Astrocyte (in vitro differentiated cells and primary cell): Measurements from ENCODE around the gene TPPP3. TPM values are rescaled to one million over a fixed set of nuclear protein-coding genes. Genes with fewer than 3 reads are reported as not detected.
"Not testable (repeated sequence)": the region's sequence is repeated elsewhere in the genome, so short reads cannot be mapped to it uniquely, and the experiment has no call there.

Source experiments
- DNase-seq: peaks from one replicate; pipeline ENCODE4 v3.0.0-alpha.2; 2010; ENCODE audit warnings: low read depth
- FAIRE-seq: peaks from 2 replicates; lab custom pipeline; 2011; peaks lifted over from hg19 to GRCh38; lab: Jason Lieb, UNC
- H2AFZ ChIP-seq: 2 replicates; pipeline ENCODE4 v1.6.0; 2012; ENCODE audit warnings: low read depth, low read length, inconsistent platforms
- H3K27ac ChIP-seq: 2 replicates; pipeline ENCODE4 v1.5.1; 2011; ENCODE audit warnings: low read depth, low read length, inconsistent platforms
- H3K27me3 ChIP-seq: 2 replicates; pipeline ENCODE4 v1.6.0; 2011; ENCODE audit warnings: low read length, inconsistent platforms; ENCODE audit not compliant: insufficient read depth
- H3K36me3 ChIP-seq: 2 replicates; pipeline ENCODE4 v1.5.1; 2011; ENCODE audit warnings: low read length, inconsistent platforms; ENCODE audit not compliant: insufficient read depth
- H3K4me1 ChIP-seq: 2 replicates; pipeline ENCODE4 v1.5.1; 2011; ENCODE audit warnings: low read length, inconsistent platforms; ENCODE audit not compliant: insufficient read depth
- H3K4me2 ChIP-seq: 2 replicates; pipeline ENCODE4 v1.6.0; 2012; ENCODE audit warnings: low read length, inconsistent platforms
- H3K4me3 ChIP-seq: 2 replicates; pipeline ENCODE4 v1.5.1; 2011; ENCODE audit warnings: low read depth, mild to moderate bottlenecking, low read length, inconsistent platforms; ENCODE audit not compliant: insufficient read depth
- H3K79me2 ChIP-seq: 2 replicates; pipeline ENCODE4 v1.6.0; 2012; ENCODE audit warnings: mild to moderate bottlenecking, low read length, inconsistent platforms; ENCODE audit not compliant: insufficient read depth
- H3K9ac ChIP-seq: 2 replicates; pipeline ENCODE4 v1.6.0; 2012; ENCODE audit warnings: mild to moderate bottlenecking, low read length, inconsistent platforms
- H3K9me3 ChIP-seq: 2 replicates; pipeline ENCODE4 v1.5.1; 2012; ENCODE audit warnings: low read depth, mild to moderate bottlenecking, low read length, inconsistent platforms; ENCODE audit not compliant: insufficient read depth
- H4K20me1 ChIP-seq: 2 replicates; pipeline ENCODE4 v1.6.0; 2012; ENCODE audit warnings: low read length, inconsistent platforms; ENCODE audit not compliant: insufficient read depth
- H3K27ac Mint-ChIP-seq: one replicate; pipeline ENCODE4 v1.8.0; 2021; ENCODE audit warnings: mild to moderate bottlenecking, mixed read lengths; ENCODE audit not compliant: unreplicated experiment
- H3K27me3 Mint-ChIP-seq: one replicate; pipeline ENCODE4 v1.8.0; 2021; ENCODE audit warnings: low read depth, mixed read lengths; ENCODE audit not compliant: unreplicated experiment
- H3K36me3 Mint-ChIP-seq: one replicate; pipeline ENCODE4 v1.8.0; 2021; ENCODE audit warnings: low read depth, mixed read lengths; ENCODE audit not compliant: unreplicated experiment
- H3K4me1 Mint-ChIP-seq: one replicate; pipeline ENCODE4 v1.8.0; 2021; ENCODE audit warnings: low read depth, mixed read lengths; ENCODE audit not compliant: unreplicated experiment
- H3K4me3 Mint-ChIP-seq: one replicate; pipeline ENCODE4 v1.8.0; 2021; ENCODE audit warnings: mild to moderate bottlenecking, moderate library complexity, mixed read lengths; ENCODE audit not compliant: unreplicated experiment
- H3K9me3 Mint-ChIP-seq: one replicate; pipeline ENCODE4 v1.8.0; 2021; ENCODE audit warnings: mild to moderate bottlenecking, mixed read lengths; ENCODE audit not compliant: unreplicated experiment
- EZH2 ChIP-seq: IDR thresholded peaks from 2 replicates; pipeline ENCODE4 v1.6.1; 2012; ENCODE audit warnings: mild to moderate bottlenecking, low read length, inconsistent platforms; ENCODE audit not compliant: insufficient read depth
- total RNA-seq: library from RNA; stranded (reverse); gene quantifications from 2 replicates; pipeline ENCODE4 v1.2.1, GENCODE V29; 2021
- TF ChIP-seq, protein P1 (sequence below): IDR thresholded peaks from 2 replicates; pipeline ENCODE4 v1.5.1; 2011; ENCODE audit warnings: low read depth, mild to moderate bottlenecking, inconsistent platforms, low read length, moderate library complexity; ENCODE audit not compliant: insufficient read depth

The TPPP3 gene
- total RNA-seq, 1 donor from 2014 or later: 0.75 TPM

- no peak overlapping the region for H3K27ac Mint-ChIP-seq
- peaks cover 25% of the 10 kb centered on the region for H3K27me3 Mint-ChIP-seq
- no peaks in the 10 kb centered on the region for H4K20me1 ChIP-seq
- no peak overlapping the region for H3K4me2 ChIP-seq
- H3K36me3 ChIP-seq: no peaks in the 10 kb centered on the region
- peaks cover 44% of the 10 kb centered on the region for H3K27me3 ChIP-seq
- H3K4me1 ChIP-seq: no peaks in the 10 kb centered on the region
- H3K9me3 Mint-ChIP-seq: no peaks in the 10 kb centered on the region
- H3K9ac ChIP-seq: no peak overlapping the region
- H3K4me3 Mint-ChIP-seq: no peak overlapping the region
- peaks cover 4% of the 10 kb centered on the region for H3K4me1 Mint-ChIP-seq
- H3K4me3 ChIP-seq: no peak overlapping the region
- TF ChIP-seq, protein P1, sequence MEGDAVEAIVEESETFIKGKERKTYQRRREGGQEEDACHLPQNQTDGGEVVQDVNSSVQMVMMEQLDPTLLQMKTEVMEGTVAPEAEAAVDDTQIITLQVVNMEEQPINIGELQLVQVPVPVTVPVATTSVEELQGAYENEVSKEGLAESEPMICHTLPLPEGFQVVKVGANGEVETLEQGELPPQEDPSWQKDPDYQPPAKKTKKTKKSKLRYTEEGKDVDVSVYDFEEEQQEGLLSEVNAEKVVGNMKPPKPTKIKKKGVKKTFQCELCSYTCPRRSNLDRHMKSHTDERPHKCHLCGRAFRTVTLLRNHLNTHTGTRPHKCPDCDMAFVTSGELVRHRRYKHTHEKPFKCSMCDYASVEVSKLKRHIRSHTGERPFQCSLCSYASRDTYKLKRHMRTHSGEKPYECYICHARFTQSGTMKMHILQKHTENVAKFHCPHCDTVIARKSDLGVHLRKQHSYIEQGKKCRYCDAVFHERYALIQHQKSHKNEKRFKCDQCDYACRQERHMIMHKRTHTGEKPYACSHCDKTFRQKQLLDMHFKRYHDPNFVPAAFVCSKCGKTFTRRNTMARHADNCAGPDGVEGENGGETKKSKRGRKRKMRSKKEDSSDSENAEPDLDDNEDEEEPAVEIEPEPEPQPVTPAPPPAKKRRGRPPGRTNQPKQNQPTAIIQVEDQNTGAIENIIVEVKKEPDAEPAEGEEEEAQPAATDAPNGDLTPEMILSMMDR: no peak
- no peak for TF ChIP-seq EZH2
- no peak overlapping the region for H3K27ac ChIP-seq
- H3K9me3 ChIP-seq: no peaks in the 10 kb centered on the region
- no peaks in the 10 kb centered on the region for H3K36me3 Mint-ChIP-seq
- no peak for FAIRE-seq
- no peak overlapping the region for H2AFZ ChIP-seq
- DNase-seq: no peak
- no peaks in the 10 kb centered on the region for H3K79me2 ChIP-seq
Measured at GRCh38 chr16:67361038-67361437, 32.3 kb downstream of the TPPP3 start.

DNA sequence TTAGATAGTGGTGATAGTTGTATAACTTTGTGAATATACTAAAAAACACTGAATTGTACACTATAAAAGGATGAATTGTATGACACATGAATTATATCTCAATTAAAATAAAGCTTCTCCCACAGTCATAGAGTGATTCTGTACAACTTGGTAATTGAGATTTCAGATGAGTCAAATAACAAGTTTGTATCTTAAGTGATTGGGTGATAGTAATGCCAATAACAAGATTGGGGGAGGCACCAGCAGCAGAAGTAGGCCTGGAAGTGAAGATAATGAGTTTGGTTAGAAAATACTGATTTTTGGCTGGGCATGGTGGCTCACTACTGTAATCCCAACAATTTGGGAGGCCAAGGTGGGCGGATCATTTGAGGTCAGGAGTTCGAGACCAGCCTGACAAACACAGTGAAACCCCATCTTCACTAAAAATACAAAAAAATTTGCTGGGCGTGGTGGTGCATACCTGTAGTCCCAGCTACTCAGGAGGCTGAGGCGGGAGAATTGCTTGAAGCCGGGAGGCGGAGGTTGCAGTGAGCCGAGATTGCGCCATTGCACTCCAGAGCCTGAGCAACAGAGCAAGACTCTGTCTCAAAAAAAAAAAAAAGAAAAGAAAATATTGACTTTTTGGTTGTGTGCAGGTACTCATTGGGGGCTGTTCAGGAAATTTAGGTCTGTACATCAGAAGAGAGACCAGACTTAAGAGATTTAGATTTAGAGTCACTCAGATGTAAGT lies 33.6 kb downstream of the TPPP3 start:
- H3K27me3 ChIP-seq: peaks cover 37% of the 10 kb centered on the region
- H3K79me2 ChIP-seq, H3K36me3 ChIP-seq, H3K4me3 ChIP-seq, H2AFZ ChIP-seq, H3K9me3 ChIP-seq, H3K27ac Mint-ChIP-seq, DNase-seq, H3K9ac ChIP-seq, H3K9me3 Mint-ChIP-seq, H3K4me2 ChIP-seq, H3K27ac ChIP-seq, H3K4me1 Mint-ChIP-seq, H3K36me3 Mint-ChIP-seq, H3K4me1 ChIP-seq, H4K20me1 ChIP-seq, FAIRE-seq, H3K4me3 Mint-ChIP-seq: not testable (repeated sequence)
- peaks cover 32% of the 10 kb centered on the region for H3K27me3 Mint-ChIP-seq

DNA sequence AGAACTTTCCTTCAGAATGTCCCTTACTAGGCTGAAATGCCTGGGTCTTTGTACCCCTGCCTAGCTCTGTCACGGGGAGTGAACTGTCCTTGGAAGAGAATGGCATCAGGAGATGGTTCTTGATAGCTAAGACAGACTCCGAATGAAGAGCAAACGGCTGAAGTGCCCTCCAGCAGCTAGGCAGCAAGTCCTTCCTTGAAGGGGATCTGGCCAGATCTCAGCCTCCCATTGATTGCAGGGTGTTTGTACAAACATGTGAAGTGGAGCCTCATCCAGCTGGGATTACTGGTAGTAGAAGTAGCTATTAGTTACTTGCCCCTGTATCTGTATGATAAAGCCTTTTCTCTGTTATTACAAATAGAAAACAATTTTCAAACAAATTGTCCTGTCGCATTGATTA lies 35.7 kb downstream of the TPPP3 start:
- Histone ChIP-seq H3K36me3 (no peaks in the 10 kb centered on the region), H3K4me1 (no peaks in the 10 kb centered on the region), H3K9ac (no peak overlapping the region), H3K27ac (no peak overlapping the region), H3K9me3 (no peaks in the 10 kb centered on the region), H3K4me2 (no peak overlapping the region), H2AFZ (no peak overlapping the region), H4K20me1 (no peaks in the 10 kb centered on the region), H3K4me3 (no peak overlapping the region), H3K27me3 (peaks cover 19% of the 10 kb centered on the region), H3K79me2 (no peaks in the 10 kb centered on the region)
- Mint-ChIP-seq H3K9me3 (peaks cover 3% of the 10 kb centered on the region), H3K4me3 (no peak overlapping the region), H3K36me3 (no peaks in the 10 kb centered on the region), H3K4me1 (no peaks in the 10 kb centered on the region), H3K27me3 (peaks cover 36% of the 10 kb centered on the region), H3K27ac (no peak overlapping the region)
- DNase-seq (no peak), FAIRE-seq (no peak)
- TF ChIP-seq EZH2: no peak
- TF ChIP-seq, protein P1: no peak
